Measurements from ENCODE around the gene PIK3C2A.
"Not testable (repeated sequence)": the region's sequence is repeated elsewhere in the genome, so short reads cannot be mapped to it uniquely, and the experiment has no call there.

The PIK3C2A gene

DNA sequence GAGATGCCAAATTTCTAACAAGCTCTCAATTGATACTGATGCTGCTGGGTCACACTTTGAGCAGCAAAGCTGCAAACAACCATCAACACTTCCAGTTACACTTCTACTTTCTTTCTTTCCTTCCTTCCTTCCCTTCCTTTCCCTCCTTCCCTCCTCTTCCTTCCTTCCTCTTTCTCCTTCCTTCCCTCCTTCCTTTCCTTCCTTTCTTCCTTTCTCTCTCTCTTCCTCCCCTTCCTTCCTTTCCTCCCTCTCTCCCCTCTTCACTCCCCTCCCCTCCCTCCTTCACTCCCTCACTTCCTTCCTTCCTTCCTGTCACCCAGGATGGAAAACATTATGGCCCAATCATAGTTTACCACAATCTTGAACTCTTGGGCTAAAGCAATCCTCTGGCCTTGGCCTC is 33.0 kb upstream of the PIK3C2A start:
- TF ChIP-seq, protein P1, sequence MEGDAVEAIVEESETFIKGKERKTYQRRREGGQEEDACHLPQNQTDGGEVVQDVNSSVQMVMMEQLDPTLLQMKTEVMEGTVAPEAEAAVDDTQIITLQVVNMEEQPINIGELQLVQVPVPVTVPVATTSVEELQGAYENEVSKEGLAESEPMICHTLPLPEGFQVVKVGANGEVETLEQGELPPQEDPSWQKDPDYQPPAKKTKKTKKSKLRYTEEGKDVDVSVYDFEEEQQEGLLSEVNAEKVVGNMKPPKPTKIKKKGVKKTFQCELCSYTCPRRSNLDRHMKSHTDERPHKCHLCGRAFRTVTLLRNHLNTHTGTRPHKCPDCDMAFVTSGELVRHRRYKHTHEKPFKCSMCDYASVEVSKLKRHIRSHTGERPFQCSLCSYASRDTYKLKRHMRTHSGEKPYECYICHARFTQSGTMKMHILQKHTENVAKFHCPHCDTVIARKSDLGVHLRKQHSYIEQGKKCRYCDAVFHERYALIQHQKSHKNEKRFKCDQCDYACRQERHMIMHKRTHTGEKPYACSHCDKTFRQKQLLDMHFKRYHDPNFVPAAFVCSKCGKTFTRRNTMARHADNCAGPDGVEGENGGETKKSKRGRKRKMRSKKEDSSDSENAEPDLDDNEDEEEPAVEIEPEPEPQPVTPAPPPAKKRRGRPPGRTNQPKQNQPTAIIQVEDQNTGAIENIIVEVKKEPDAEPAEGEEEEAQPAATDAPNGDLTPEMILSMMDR (IDR thresholded peaks at IDR 0.05; ENCODE audit: low read depth, low read length) = no peak

DNA sequence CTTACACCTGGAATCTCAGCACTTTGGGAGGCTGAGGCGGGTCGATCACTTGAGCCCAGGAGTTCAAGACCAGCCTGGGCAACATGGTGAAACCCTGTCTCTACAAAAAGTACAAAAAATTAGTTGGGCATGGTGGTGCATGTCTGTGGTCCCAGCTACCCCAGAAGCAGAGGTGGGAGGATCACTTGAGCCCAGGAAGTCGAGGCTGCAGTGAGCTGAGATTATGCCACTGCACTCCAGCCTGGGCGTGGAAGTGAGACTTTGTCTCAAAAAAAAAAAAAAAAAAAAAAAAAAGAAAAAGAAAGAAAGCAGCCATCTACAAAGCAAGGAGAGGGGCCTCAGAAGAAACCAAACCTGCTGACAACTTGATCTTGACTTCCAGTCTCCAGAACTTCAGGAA is 32.1 kb upstream of the PIK3C2A start:
- DNase-seq (ENCODE audit: extremely low read depth, low read depth) = not testable (repeated sequence)

More for the DNA sequence above, 33.0 kb upstream of the PIK3C2A start:
- DNase-seq (ENCODE audit: extremely low read depth, low read depth) = no peak

DNA sequence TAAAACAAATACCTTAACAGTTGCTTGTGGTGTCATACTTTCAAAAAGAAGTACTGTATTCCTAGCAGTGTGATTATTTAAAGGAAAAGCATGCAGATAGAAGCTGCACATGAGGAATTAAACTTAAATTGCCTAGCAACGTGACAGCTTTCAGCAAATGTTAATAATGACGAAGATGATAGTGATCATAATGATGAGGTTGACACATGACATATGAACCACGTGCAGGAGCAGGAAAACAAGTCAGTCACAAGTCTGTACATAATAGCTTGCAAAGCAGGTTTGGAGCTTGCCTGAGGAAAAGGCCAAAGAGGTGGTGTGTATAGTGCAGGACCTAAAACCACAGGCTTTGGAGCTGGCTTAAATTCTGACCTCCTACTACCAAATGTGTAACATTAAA is 30.6 kb upstream of the PIK3C2A start:
- TF ChIP-seq, protein P1 (IDR thresholded peaks at IDR 0.05; ENCODE audit: low read depth, low read length) = no peak
- no peak for DNase-seq (ENCODE audit: extremely low read depth, low read depth)

DNA sequence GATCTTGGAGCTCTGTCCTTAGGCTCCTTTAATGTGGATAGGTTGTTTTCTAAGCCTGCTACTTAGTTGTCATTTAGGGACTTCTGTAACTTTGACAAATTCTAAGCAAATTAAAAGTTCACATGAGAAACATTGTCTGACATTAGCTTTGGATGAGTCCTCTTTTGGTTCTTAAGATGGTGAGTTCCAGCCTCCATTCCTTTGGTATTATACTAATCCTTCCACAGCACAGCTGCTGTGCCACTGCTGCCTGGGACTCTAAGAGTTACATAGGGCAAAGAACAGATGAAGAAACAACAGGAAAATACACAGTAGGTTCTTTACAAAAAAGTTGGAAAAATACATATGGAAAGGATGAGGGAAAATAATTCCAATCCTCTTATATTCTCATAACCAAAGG is 25.3 kb upstream of the PIK3C2A start:
- no peak for DNase-seq (ENCODE audit: extremely low read depth, low read depth)
- TF ChIP-seq, protein P1 (IDR thresholded peaks at IDR 0.05; ENCODE audit: low read depth, low read length) = no peak

DNA sequence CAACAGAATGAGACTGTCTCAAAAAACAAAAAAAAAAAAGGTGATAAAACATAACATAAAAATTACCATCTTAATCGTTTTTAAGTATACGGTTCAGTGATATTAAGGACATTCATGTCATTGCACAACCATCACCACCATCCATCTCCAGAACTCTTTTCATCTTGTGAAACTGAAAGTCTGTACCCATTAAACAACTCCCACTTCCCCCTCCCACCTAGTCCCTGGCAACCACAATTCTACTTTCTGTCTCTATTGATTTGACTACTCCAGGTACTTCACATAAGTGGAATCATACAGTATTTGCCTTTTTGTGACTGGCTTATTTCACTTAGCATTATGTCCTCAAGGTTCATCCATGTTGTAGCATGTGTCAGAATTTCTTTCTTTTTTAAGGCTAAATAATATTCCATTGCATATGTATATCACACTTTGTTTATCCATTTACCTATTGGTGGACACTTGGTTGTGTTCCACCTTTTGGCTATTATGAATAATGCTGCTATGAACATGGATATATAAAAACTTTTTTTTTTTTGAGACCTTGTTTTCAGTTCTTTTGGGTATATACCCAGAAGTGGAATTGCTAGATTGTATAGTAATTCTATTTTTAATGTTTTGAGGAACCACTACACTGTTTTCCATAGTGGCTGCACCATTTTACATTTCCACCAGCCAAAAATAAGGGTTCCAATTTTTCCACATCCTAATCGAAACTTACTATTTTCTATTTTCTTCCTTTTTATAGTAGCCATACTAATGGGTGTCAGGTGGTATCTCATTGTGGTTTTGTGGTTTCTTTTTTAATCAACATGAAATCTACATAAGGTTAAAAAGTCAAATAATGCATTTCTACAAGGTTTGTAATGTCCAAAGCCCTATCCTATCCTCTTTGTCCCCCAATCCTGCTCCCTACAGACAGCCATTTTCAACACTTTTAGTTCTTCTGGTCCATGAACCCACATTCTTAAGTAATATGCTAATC is 23.4 kb upstream of the PIK3C2A start:
- no peak for DNase-seq (ENCODE audit: extremely low read depth, low read depth)
- TF ChIP-seq, protein P1 (IDR thresholded peaks at IDR 0.05; ENCODE audit: low read depth, low read length) = no peak

DNA sequence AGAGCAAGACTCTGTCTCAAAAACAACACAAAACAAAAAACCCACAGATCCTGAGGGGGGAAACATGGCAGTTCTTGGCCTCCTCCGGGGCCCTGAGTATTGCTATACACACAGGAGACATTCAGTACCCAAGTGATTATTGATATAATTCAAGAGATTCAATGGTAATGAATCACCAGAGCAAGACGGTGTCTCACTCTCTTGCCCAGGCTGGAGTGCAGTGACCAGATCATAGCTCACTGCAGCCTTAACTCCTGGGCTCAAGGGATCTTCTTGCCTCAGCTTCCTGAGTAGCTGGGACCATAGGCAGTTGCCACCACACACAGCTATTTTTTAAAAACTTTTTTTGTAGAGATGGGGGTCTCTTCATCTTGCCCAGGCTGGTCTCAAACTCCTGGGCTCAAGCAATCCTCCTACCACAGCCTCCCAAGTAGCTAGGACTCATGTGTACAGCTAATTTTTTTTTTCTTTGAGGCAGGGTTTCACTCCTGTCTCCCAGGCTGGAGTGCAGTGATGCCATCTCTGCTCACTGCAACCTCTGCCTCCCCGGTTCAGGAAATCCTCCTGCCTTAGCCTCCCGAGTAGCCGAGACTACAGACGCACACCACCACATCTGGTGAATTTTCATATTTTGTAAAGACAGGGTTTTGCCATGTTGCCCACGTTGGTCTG is 21.8 kb upstream of the PIK3C2A start:
- DNase-seq (ENCODE audit: extremely low read depth, low read depth) = no peak
- TF ChIP-seq, protein P1 (IDR thresholded peaks at IDR 0.05; ENCODE audit: low read depth, low read length) = no peak

DNA sequence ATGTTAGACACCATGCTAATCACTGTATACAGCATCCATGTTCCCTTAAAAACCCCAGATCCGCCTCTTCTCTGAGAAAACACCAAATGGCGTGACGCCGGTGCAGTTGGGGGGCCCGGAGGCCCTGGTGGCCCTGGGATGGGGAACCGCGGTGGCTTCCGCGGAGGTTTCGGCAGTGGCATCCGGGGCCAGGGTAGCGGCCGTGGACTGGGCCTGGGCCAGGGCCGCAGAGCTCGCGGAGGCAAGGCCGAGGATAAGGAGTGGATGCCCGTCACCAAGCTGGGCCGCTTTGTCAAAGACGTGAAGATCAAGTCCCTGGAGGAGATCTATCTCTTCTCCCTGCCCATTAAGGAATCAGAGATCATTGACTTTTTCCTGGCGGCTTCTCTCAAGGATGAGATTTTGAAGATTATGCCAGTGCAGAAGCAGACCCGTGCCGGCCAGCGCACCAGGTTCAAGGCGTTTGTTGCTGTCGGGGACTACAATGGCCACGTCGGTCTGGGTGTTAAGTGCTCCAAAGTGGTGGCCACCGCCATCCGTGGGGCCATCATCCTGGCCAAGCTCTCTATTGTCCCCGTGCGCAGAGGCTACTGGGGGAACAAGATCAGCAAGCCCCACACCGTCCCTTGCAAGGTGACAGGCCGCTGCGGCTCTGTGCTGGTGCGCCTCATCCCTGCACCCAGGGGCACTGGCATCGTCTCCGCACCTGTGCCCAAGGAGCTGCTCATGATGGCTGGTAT is 20.6 kb upstream of the PIK3C2A start:
- not testable (repeated sequence) for DNase-seq (ENCODE audit: extremely low read depth, low read depth)

DNA sequence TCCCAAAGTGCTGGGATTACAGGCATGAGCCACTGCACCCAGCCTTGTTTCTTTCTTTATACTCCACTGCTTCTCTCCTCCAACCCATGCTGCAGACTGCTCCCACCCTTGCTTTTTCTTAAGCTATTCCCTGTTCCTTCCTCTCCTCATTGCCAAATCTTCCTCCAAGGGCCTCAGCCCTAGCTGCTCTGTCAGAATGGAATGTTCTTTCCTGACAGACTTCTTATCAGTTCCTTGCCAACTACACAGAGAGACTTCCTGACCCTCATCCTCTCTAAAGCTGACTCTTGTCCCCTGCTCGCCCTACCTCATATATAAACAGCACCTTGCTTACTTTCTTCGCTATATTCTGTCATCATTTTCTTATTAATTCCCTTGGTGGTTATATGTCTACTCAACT is 16.9 kb upstream of the PIK3C2A start:
- no peak for DNase-seq (ENCODE audit: extremely low read depth, low read depth)
- TF ChIP-seq, protein P1 (IDR thresholded peaks at IDR 0.05; ENCODE audit: low read depth, low read length) = no peak
